Measurements from ENCODE around the gene MAP3K14. TPM values are rescaled to one million over a fixed set of nuclear protein-coding genes. Genes with fewer than 3 reads are reported as not detected.

Gene MAP3K14
- polyA plus RNA-seq, 1 of the 3 experiments (the other 2 are of a cell fraction): 11.9 TPM

- Histone ChIP-seq H3K4me2 (no peak overlapping the region), H3K9me3 (no peaks in the 10 kb centered on the region), H3F3A (replicated peaks; ENCODE audit: insufficient read depth) (no peaks in the 10 kb centered on the region), H3K4me3 (ENCODE audit: low read depth in 2 of 2, low read length in 1 of 2) (no peak overlapping the region), H3K36me3 (replicated peaks in 1 of 2; ENCODE audit: control insufficient read depth in 1 of 2, insufficient read depth in 2 of 2, low read length in 1 of 2) (no peaks in the 10 kb centered on the region), H3K27ac (ENCODE audit: low read depth in 2 of 2, low read length in 1 of 2) (no peak overlapping the region), H4K20me1 (ENCODE audit: insufficient read depth) (no peaks in the 10 kb centered on the region), H3K79me2 (ENCODE audit: insufficient read depth) (no peaks in the 10 kb centered on the region), H3K4me1 (ENCODE audit: control insufficient read depth in 1 of 2, insufficient read depth in 2 of 2, low read depth in 1 of 2, low read length in 1 of 2) (peaks cover 0 to 11% of the 10 kb centered on the region in 2 experiments; a peak in 1 of 4 replicates), H2AFZ (ENCODE audit: low read depth) (no peak overlapping the region), H3K27me3 (ENCODE audit: insufficient read depth) (no peaks in the 10 kb centered on the region), H3K9ac (no peak overlapping the region), H3K9me2 (no peaks in the 10 kb centered on the region)
- 89% methylated on average over 7 of the region's 7 CpGs for WGBS (ENCODE audit: low lambda C conversion rate)
- no peak for DNase-seq
- POLR2A ChIA-PET: no interaction called here
- TF ChIP-seq SIN3A (IDR thresholded peaks at IDR 0.05; ENCODE audit: borderline replicate concordance, low read depth, low read length): no peak
- no peak for TF ChIP-seq MAX (IDR thresholded peaks at IDR 0.05; ENCODE audit: low read depth)
- no peak for TF ChIP-seq GATA2 (CRISPR knock-in tag; IDR thresholded peaks at IDR 0.05)
- TF ChIP-seq FOSL2 (IDR thresholded peaks at IDR 0.05; ENCODE audit: borderline replicate concordance, low read depth): no peak
- TF ChIP-seq SMC3 (IDR thresholded peaks at IDR 0.05; ENCODE audit: low read depth, low read length): no peak
- TF ChIP-seq CTCF (IDR thresholded peaks at IDR 0.05): no peak
- no peak for TF ChIP-seq EP300 (IDR thresholded peaks at IDR 0.05; ENCODE audit: borderline replicate concordance in 1 of 2, low read depth in 1 of 2, low read length in 1 of 2)
- TF ChIP-seq TAF1 (IDR thresholded peaks at IDR 0.05; ENCODE audit: borderline replicate concordance, low read depth, low read length): no peak
- TF ChIP-seq ZBTB33 (IDR thresholded peaks at IDR 0.05; ENCODE audit: borderline replicate concordance, low read depth): no peak
- CTCF ChIA-PET: interaction anchor here (0.6 to 11.1 kb wide), 4 partner anchors 17 to 606 kb away, joined by 4 to 232 read pairs (median 70); partner anchors contain the start of gene FMNL1
These were observed 78.6 kb downstream of the MAP3K14 start for GRCh38 chr17:45238155-45238774.

GRCh38 chr17:45237686-45238085, 79.1 kb downstream of the MAP3K14 start:
- ChIA-PET CTCF (interaction anchor here (2.3 to 11.1 kb wide), 4 partner anchors 17 to 150 kb away, joined by 7 to 232 read pairs (median 72); partner anchors contain the start of genes ACBD4 and FMNL1), POLR2A (no interaction called here)
- H3K27me3 ChIP-seq (ENCODE audit: insufficient read depth): no peaks in the 10 kb centered on the region
- TF ChIP-seq CHD2 (IDR thresholded peaks at IDR 0.05; ENCODE audit: low read length, partially characterized antibody): no peak
- no peak for TF ChIP-seq ZBTB33 (IDR thresholded peaks at IDR 0.05; ENCODE audit: borderline replicate concordance, low read depth)
- no peak for TF ChIP-seq FOXJ3 (CRISPR knock-in tag; IDR thresholded peaks at IDR 0.05)
- TF ChIP-seq FOSL2 (IDR thresholded peaks at IDR 0.05; ENCODE audit: borderline replicate concordance, low read depth): no peak
- TF ChIP-seq MXI1 (IDR thresholded peaks at IDR 0.05; ENCODE audit: low read depth, low read length): no peak
- no peak for TF ChIP-seq ELF1 (IDR thresholded peaks at IDR 0.05)
- TF ChIP-seq NFIC (IDR thresholded peaks at IDR 0.05; ENCODE audit: borderline replicate concordance): no peak
- TF ChIP-seq RFX5 (IDR thresholded peaks at IDR 0.05; ENCODE audit: low read length): no peak
- no peak for TF ChIP-seq YY1 (IDR thresholded peaks at IDR 0.05; ENCODE audit: low read depth)
- no peak for TF ChIP-seq TCF12 (IDR thresholded peaks at IDR 0.05)
- no peak for TF ChIP-seq JUND (IDR thresholded peaks at IDR 0.05)
- no peak for TF ChIP-seq FOXM1 (IDR thresholded peaks at IDR 0.05; ENCODE audit: low read depth)
- no peak for TF ChIP-seq NRF1 (IDR thresholded peaks at IDR 0.05; ENCODE audit: low read depth, low read length)
- no peak for TF ChIP-seq USF2 (IDR thresholded peaks at IDR 0.05; ENCODE audit: borderline replicate concordance, low read depth, low read length)
- no peak for TF ChIP-seq MAX (IDR thresholded peaks at IDR 0.05; ENCODE audit: low read depth)

More at GRCh38 chr17:45237686-45238085, 79.1 kb downstream of the MAP3K14 start:
- Histone ChIP-seq H3K9ac (no peak overlapping the region), H2AFZ (ENCODE audit: low read depth) (no peak overlapping the region), H3K79me2 (ENCODE audit: insufficient read depth) (no peaks in the 10 kb centered on the region), H3K4me1 (ENCODE audit: control insufficient read depth in 1 of 2, insufficient read depth in 2 of 2, low read depth in 1 of 2, low read length in 1 of 2) (peaks cover 0 to 11% of the 10 kb centered on the region in 2 experiments; a peak in 1 of 4 replicates), H3K9me2 (no peaks in the 10 kb centered on the region), H4K20me1 (ENCODE audit: insufficient read depth) (no peaks in the 10 kb centered on the region), H3K4me2 (no peak overlapping the region), H3K4me3 (ENCODE audit: low read depth in 2 of 2, low read length in 1 of 2) (no peak overlapping the region), H3F3A (replicated peaks; ENCODE audit: insufficient read depth) (no peaks in the 10 kb centered on the region), H3K9me3 (no peaks in the 10 kb centered on the region), H3K27ac (ENCODE audit: low read depth in 2 of 2, low read length in 1 of 2) (no peak overlapping the region), H3K36me3 (replicated peaks in 1 of 2; ENCODE audit: control insufficient read depth in 1 of 2, insufficient read depth in 2 of 2, low read length in 1 of 2) (no peaks in the 10 kb centered on the region)
- DNase-seq: no peak
- 100% methylated on average over 2 of the region's 2 CpGs for whole genome bisulfite sequencing (ENCODE audit: low lambda C conversion rate)

All from SK-N-SH (cell line).